IPS-18c (cell line): ENCODE data around the gene TTC34.
"Not testable (repeated sequence)": the region's sequence is repeated elsewhere in the genome, so short reads cannot be mapped to it uniquely, and the experiment has no call there.

Experiments used
- H3K4me3 ChIP-seq: 2 replicates; pipeline ENCODE4 v1.7.0; 2013; ENCODE audit warnings: low read depth, mild to moderate bottlenecking, low read length, moderate library complexity; ENCODE audit not compliant: insufficient read depth
- H3K9me3 ChIP-seq: one replicate; pipeline ENCODE4 v1.6.1; 2013; ENCODE audit warnings: mild to moderate bottlenecking, low read length, moderate library complexity; ENCODE audit not compliant: control insufficient read depth, insufficient read depth

Gene TTC34

GRCh38 chr1:2759433-2759832 lies 42.1 kb downstream of the TTC34 start:
- H3K4me3 ChIP-seq, H3K9me3 ChIP-seq: not testable (repeated sequence)

GRCh38 chr1:2757519-2757918 lies 44.0 kb downstream of the TTC34 start:
- H3K4me3 ChIP-seq, H3K9me3 ChIP-seq: not testable (repeated sequence)

- H3K4me3 ChIP-seq, H3K9me3 ChIP-seq: not testable (repeated sequence)
These were observed 46.1 kb downstream of the TTC34 start for GRCh38 chr1:2755426-2755825.

- H3K4me3 ChIP-seq, H3K9me3 ChIP-seq: not testable (repeated sequence)
These were observed 46.9 kb downstream of the TTC34 start for GRCh38 chr1:2754597-2754996.

DNA sequence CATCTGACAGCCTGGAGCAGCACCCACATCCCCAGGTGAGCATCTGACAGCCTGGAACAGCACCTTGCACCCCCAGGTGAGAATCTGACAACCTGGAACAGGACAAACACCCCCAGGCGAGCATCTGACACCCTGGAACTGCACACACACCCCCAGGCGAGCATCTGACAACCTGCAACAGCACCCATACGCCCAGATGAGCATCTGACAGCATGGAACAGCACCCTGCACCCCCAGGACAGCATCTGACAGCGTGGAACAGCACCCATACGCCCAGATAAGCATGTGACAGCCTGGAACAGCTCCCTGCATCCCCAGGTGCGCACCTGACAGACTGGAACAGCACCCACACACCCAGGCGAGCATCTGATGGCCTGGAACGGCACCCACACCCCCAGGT lies 49.0 kb downstream of the TTC34 start:
- not testable (repeated sequence) for H3K9me3 ChIP-seq, H3K4me3 ChIP-seq

GRCh38 chr1:2751866-2752265 lies 49.6 kb downstream of the TTC34 start:
- H3K9me3 ChIP-seq, H3K4me3 ChIP-seq: not testable (repeated sequence)

DNA sequence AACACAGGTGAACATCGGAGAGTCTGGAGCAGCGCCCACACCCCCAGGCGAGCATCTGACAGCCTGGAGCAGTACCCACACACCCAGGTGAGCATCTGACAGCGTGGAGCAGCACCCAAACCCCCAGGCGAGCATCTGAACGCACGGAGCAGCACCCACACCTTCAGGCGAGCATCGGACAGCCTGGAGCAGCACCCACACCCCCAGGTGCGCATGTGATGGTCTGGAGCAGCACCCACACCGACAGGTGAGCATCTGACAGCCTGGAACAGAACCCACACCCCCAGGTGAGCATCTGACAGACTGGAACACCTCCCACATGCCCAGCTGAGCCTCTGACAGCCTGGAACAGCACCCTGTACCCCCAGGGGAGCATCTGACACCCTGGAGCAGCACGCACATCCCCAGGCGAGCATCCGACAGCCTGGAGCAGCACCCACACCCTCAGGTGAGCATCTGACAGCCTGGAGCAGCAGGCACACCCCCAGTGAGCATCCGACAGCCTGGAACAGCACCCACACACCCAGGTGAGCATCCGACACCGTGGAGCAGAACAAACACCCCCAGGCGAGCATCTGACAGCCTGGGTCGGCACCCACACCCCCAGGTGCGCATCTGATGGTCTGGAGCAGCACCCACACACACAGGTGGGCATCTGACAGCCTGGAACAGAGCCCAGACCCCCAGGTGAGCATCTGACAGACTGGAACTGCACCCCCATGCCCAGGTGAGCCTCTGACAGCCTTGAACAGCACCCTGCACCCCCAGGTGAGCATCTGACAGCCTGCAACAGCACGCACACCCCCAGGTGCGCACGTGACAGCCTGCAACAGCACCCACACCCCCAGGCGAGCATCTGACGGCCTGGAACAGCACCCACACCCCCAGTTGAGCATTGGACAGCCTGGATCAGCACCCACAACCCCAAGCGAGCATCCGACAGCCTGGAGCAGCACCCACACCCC lies 50.4 kb downstream of the TTC34 start:
- H3K4me3 ChIP-seq, H3K9me3 ChIP-seq: not testable (repeated sequence)

DNA sequence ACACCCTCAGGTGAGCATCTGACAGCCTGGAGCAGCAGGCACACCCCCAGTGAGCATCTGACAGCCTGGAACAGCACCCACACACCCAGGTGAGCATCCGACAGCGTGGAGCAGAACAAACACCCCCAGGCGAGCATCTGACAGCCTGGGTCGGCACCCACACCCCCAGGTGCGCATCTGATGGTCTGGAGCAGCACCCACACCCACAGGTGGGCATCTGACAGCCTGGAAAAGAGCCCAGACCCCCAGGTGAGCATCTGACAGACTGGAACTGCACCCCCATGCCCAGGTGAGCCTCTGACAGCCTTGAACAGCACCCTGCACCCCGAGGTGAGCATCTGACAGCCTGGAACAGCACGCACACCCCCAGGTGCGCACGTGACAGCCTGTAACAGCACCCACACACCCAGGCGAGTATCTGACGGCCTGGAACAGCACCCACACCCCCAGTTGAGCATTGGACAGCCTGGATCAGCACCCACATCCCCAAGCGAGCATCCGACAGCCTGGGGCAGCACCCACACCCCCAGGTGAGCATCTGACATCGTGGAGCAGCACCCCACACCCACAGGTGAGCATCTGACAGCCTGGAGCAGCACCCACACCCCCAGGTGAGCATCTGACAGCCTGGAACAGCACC lies 51.3 kb downstream of the TTC34 start:
- H3K4me3 ChIP-seq, H3K9me3 ChIP-seq: not testable (repeated sequence)

DNA sequence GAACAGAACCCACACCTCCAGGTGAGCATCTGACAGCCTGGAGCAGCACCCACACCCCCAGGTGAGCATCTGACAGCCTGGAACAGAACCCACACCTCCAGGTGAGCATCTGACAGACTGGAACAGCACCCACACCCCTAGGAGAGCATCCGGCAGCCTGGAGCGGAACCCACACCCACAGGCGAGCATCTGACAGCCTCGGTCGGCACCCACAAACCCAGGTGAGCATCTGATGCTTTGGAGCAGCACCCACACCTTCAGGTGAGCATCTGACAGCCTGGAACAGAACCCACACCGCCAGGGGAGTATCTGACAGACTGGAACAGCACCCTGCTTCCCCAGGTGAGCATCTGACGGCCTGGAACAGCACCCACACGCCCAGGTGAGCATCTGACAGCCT lies 52.9 kb downstream of the TTC34 start:
- not testable (repeated sequence) for H3K9me3 ChIP-seq, H3K4me3 ChIP-seq

- not testable (repeated sequence) for H3K9me3 ChIP-seq, H3K4me3 ChIP-seq
These were observed 106.7 kb downstream of the TTC34 start for GRCh38 chr1:2694796-2695195.

- not testable (repeated sequence) for H3K4me3 ChIP-seq, H3K9me3 ChIP-seq
These were observed 111.3 kb downstream of the TTC34 start for GRCh38 chr1:2690180-2690579.

- H3K4me3 ChIP-seq: not testable (repeated sequence)
- H3K9me3 ChIP-seq: peaks cover 12% of the 10 kb centered on the region
These were observed 113.2 kb downstream of the TTC34 start for GRCh38 chr1:2688336-2688665.

DNA sequence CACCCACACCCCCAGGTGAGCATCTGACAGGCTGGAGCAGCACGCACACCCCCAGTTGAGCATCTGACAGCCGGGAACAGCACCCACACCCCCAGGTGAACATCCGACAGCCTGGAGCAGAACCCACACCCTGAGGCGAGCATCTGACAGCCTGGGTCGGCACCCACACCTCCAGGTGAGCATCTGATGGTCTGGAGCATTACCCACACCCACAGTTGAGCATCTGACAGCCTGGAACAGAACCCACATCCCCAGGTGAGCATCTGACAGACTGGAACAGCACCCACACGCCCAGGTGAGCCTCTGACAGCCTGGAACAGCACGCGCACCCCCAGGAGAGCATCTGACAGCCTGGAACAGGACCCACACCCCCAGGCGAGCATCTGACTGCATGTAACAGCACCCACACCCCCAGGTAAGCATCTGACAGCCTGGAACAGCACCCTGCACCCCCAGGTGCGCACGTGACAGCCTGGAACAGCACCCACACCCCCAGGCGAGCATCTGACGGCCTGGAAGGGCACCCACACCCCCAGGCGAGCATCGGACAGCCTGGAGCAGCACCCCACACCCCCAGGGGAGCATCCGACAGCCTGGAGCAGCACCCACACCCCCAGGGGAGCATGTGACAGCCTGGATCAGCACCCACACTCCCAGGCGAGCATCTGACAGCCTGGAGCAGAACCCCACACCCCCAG lies 113.7 kb downstream of the TTC34 start:
- peaks cover 14% of the 10 kb centered on the region for H3K9me3 ChIP-seq
- not testable (repeated sequence) for H3K4me3 ChIP-seq

DNA sequence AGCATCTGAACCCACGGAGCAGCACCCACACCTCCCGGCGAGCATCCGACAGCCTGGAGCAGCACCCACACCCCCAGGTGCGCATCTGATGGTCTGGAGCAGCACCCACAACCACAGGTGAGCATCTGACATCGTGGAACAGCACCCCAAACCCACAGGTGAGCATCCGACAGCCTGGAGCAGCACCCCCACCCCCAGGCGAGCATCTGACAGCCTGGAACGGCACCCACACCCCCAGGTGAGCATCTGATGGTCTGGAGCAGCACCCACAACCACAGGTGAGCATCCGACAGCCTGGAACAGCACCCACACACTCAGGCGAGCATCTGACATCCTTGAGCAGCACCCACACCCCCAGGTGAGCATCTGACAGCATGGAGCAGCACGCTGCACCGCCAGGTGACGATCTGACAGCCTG lies 114.3 kb downstream of the TTC34 start:
- H3K9me3 ChIP-seq: peaks cover 14% of the 10 kb centered on the region
- H3K4me3 ChIP-seq: not testable (repeated sequence)

DNA sequence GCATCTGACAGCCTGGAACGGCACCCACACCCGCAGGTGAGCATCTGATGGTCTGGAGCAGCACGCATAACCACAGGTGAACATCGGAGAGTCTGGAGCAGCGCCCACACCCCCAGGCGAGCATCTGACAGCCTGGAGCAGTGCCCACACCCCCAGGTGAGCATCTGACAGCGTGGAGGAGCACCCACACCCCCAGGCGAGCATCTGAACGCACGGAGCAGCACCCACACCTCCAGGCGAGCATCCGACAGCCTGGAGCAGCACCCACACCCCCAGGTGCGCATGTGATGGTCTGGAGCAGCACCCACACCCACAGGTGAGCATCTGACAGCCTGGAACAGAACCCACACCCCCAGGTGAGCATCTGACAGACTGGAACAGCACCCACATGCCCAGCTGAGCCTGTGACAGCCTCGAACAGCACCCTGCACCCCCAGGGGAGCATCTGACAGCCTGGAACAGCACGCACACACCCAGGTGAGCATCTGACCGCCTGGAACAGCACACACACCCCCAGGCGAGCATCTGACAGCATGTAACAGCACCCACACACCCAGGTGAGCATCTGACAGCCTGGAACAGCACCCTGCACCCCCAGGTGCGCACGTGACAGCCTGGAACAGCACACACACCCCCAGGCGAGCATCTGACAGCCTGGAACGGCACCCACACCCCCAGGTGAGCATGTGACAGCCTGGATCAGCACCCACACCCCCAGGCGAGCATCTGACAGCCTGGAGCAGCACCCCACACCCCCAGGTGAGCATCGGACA lies 115.2 kb downstream of the TTC34 start:
- peaks cover 14% of the 10 kb centered on the region for H3K9me3 ChIP-seq
- not testable (repeated sequence) for H3K4me3 ChIP-seq

- H3K9me3 ChIP-seq: peaks cover 14% of the 10 kb centered on the region
- H3K4me3 ChIP-seq: not testable (repeated sequence)
These were observed 115.8 kb downstream of the TTC34 start for GRCh38 chr1:2685671-2686070.

DNA sequence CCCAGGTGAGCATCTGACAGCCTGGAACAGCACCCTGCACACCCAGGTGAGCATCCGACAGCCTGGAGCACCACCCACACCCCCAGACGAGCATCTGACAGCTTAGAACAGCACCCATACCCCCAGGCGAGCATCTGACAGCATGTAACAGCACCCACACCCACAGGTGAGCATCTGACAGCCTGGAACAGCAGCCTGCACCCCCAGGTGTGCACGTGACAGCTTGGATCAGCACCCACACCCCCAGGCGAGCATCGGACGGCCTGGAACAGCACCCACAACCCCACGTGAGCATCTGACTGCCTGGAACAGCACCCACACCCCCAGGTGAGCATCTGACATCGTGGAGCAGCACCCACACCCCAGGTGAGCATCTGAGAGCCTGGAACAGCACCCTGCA lies 116.6 kb downstream of the TTC34 start:
- H3K4me3 ChIP-seq: not testable (repeated sequence)

More for the DNA sequence above, 116.6 kb downstream of the TTC34 start:
- H3K9me3 ChIP-seq: peaks cover 14% of the 10 kb centered on the region
